ENCODE results near the gene USP24.
A peak's percentile ranks its signal among the peaks of the same experiment; 100 is the strongest.
"Not testable (repeated sequence)": the region's sequence is repeated elsewhere in the genome, so short reads cannot be mapped to it uniquely, and the experiment has no call there.

Gene USP24

DNA sequence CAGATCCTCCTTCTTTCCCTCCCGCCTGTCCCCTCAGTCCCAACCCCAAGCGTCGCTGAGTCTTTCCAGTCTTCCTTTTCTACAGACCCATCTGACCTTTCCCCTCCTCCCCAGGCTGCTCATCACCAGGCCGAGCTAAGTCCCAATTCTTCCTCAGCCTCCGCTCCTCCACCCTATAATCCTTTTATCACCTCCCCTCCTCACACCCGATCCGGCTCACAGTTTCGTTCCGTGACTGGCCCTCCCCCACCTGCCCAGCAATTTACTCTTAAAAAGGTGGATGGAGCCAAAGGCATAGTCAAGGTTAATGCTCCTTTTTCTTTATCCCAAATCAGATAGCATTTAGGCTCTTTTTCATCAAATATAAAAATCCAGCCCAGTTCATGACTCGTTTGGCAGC lies 191.0 kb downstream of the USP24 start:
- DNase-seq = not testable (repeated sequence)

DNA sequence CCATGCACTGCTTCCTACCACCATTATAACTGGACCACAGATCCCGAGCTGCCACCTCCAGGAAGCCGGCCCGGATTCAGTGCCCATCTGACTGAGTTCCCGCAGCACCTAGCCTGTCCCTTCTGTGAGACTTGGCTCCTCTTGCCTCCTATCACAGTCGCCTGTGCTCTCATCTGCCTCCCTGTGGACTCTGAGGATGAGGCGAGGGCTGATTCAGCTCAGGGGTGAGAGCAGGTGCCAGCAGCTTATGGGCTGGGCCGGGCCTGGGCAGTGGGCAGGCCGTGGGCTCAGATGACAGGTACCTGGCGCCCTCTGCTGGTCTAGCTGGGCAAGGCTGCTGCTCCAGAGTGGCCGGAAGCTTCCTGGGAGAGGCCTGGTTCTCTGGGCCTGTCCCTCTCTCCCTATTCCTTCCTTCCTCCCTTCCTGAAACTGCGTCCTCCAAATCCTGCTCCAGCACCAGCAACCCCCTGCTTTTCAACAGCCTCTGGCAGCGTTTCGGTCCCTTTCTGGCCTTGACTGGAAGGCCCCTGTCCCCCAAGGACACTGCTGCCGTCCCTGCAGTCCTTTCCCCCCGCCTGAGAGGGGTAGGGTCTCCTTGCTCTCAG lies 193.1 kb downstream of the USP24 start:
- peak; percentile 52 for DNase-seq

DNA sequence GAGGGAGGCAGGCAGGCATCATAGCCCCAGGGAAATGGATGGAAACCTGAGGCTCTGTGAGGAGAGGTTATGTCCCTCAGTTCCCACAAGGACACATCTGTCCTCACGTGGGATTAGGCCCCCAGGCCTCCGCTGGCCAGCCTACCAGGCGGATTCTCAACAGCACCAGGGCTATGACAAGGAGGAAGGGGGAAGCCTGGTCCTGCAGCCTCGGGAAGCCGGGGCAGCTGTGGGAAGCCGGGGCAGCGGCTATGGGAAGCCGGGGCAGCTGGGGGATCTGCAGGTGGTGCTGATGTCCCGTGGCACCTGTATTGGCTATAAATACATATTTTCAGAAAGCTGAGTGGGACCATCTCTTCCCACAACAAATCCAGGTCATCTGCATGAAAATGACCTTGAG lies 196.8 kb downstream of the USP24 start:
- DNase-seq = no peak

All from CD4-positive, alpha-beta T cell treated with Interleukin-17A for 1 hour (primary cell).